ENCODE results near the gene G6PC3.
"Not testable (repeated sequence)": the region's sequence is repeated elsewhere in the genome, so short reads cannot be mapped to it uniquely, and the experiment has no call there.

G6PC3 gene

GRCh38 chr17:44118427-44119050 lies 48.0 kb downstream of the G6PC3 start:
- no peak for TF ChIP-seq ZFX (IDR thresholded peaks at IDR 0.05)
- no peak for TF ChIP-seq CTCF (conservative IDR thresholded peaks at IDR 0.05)
- H3K27ac ChIP-seq: no peak overlapping the region

GRCh38 chr17:44119062-44119461 lies 48.5 kb downstream of the G6PC3 start:
- TF ChIP-seq ZFX (IDR thresholded peaks at IDR 0.05) (no peak), CTCF (conservative IDR thresholded peaks at IDR 0.05) (no peak)
- no peak overlapping the region for H3K27ac ChIP-seq

- no peak overlapping the region for H3K27ac ChIP-seq
- TF ChIP-seq ZFX (IDR thresholded peaks at IDR 0.05) (no peak), CTCF (conservative IDR thresholded peaks at IDR 0.05) (no peak)
These were observed 49.3 kb downstream of the G6PC3 start for GRCh38 chr17:44119798-44120197.

GRCh38 chr17:44120281-44120680 lies 49.7 kb downstream of the G6PC3 start:
- H3K27ac ChIP-seq: not testable (repeated sequence)

GRCh38 chr17:44120851-44121605 lies 50.5 kb downstream of the G6PC3 start:
- TF ChIP-seq CTCF (conservative IDR thresholded peaks at IDR 0.05) (no peak), ZFX (IDR thresholded peaks at IDR 0.05) (no peak)
- H3K27ac ChIP-seq: no peak overlapping the region

GRCh38 chr17:44121997-44122815 lies 51.7 kb downstream of the G6PC3 start:
- no peak overlapping the region for H3K27ac ChIP-seq
- TF ChIP-seq CTCF (conservative IDR thresholded peaks at IDR 0.05) (no peak), ZFX (IDR thresholded peaks at IDR 0.05) (no peak)

- TF ChIP-seq CTCF (conservative IDR thresholded peaks at IDR 0.05) (no peak), ZFX (IDR thresholded peaks at IDR 0.05) (no peak)
- H3K27ac ChIP-seq: peak overlapping the region; percentile 76
These were observed 52.4 kb downstream of the G6PC3 start for GRCh38 chr17:44122816-44123355.

Data from C4-2B (cell line).